Prostate gland (tissue), 2 donors: ENCODE measurements around the gene TPM2.

Source experiments
- POLR2AphosphoS5 ChIP-seq: sonication (generic); formaldehyde crosslinking; IDR thresholded peaks from one replicate; pipeline ENCODE4 v1.6.1; 2017; ENCODE audit warnings: antibody characterized with exemption
- TF ChIP-seq, protein P1 (sequence below), 4 experiments: fragments of 200-600 bp in 2 of 4; fragments of 450-650 bp in 2 of 4; sonication (generic) in 2 of 4; IDR thresholded peaks; 1 replicate in 3 of 4; 2 replicates in 1 of 4; pipeline ENCODE4 v1.5.1; 2016 to 2019; ENCODE audit warnings: antibody characterized with exemption in 4 of 4, mild to moderate bottlenecking in 2 of 4, moderate library complexity in 2 of 4

DNA sequence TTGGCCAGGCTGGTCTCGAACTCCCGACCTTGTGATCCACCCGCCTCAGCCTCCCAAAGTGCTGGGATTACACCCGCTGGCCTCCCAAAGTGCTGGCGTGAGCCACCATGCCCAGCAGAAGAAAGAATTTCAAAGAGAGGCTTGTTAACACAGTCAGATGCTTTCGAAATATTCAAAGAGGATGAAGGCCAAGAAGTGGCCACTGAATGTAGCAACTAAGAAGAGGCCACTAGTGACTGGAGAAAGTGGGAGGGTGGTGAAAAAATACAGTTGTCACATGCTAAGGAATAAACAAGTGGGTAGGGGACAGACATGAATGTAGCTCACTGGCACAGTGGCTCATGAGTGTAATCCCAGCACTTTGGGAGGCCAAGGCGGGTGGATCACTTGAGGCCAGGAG lies 13.0 kb upstream of the TPM2 start:
- TF ChIP-seq, protein P1, sequence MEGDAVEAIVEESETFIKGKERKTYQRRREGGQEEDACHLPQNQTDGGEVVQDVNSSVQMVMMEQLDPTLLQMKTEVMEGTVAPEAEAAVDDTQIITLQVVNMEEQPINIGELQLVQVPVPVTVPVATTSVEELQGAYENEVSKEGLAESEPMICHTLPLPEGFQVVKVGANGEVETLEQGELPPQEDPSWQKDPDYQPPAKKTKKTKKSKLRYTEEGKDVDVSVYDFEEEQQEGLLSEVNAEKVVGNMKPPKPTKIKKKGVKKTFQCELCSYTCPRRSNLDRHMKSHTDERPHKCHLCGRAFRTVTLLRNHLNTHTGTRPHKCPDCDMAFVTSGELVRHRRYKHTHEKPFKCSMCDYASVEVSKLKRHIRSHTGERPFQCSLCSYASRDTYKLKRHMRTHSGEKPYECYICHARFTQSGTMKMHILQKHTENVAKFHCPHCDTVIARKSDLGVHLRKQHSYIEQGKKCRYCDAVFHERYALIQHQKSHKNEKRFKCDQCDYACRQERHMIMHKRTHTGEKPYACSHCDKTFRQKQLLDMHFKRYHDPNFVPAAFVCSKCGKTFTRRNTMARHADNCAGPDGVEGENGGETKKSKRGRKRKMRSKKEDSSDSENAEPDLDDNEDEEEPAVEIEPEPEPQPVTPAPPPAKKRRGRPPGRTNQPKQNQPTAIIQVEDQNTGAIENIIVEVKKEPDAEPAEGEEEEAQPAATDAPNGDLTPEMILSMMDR (IDR thresholded peaks at IDR 0.05): no peak
- no peak for TF ChIP-seq POLR2AphosphoS5
